ENCODE measurements around the gene DRAP1. TPM values are rescaled to one million over a fixed set of nuclear protein-coding genes. Genes with fewer than 3 reads are reported as not detected.

The DRAP1 gene
- total and polyA plus RNA-seq, 9 of the 15 experiments (the other 6 are each of a cell fraction or from before 2014, with no cell fraction given), result 9.6 to 200 (median 92.9) TPM

DNA sequence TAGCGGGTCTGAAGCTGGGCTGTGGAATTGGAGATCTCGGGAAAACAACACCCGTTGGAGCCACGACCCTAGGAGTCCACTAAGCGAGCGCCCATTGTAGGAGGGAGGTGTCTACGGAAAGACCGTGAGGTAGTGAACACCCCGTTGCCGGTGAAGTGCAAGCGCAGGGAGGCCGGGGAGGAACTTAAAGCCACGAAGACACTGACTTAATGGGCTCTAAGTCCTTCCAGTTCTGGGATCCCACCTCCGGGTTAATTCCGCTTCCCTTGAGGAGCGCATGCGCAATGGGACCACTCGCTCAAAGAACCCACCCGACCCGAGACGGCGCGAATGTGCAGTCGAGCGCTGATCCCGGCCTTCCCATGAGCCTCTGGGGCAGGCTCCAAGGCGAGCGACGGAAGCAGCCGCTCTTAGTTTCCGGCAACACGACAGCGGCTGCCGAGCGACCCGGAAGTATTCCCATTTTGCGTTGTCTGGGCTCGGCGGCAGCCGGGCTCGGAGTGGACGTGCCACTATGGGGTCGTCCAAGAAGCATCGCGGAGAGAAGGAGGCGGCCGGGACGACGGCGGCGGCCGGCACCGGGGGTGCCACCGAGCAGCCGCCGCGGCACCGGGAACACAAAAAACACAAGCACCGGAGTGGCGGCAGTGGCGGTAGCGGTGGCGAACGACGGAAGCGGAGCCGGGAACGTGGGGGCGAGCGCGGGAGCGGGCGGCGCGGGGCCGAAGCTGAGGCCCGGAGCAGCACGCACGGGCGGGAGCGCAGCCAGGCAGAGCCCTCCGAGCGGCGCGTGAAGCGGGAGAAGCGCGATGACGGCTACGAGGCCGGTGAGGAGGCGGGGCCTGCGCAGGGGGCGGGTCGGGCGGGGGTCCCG is 42.3 kb downstream of the DRAP1 start, which contains the start of gene SART1 (continued):
- TF ChIP-seq, protein P1, sequence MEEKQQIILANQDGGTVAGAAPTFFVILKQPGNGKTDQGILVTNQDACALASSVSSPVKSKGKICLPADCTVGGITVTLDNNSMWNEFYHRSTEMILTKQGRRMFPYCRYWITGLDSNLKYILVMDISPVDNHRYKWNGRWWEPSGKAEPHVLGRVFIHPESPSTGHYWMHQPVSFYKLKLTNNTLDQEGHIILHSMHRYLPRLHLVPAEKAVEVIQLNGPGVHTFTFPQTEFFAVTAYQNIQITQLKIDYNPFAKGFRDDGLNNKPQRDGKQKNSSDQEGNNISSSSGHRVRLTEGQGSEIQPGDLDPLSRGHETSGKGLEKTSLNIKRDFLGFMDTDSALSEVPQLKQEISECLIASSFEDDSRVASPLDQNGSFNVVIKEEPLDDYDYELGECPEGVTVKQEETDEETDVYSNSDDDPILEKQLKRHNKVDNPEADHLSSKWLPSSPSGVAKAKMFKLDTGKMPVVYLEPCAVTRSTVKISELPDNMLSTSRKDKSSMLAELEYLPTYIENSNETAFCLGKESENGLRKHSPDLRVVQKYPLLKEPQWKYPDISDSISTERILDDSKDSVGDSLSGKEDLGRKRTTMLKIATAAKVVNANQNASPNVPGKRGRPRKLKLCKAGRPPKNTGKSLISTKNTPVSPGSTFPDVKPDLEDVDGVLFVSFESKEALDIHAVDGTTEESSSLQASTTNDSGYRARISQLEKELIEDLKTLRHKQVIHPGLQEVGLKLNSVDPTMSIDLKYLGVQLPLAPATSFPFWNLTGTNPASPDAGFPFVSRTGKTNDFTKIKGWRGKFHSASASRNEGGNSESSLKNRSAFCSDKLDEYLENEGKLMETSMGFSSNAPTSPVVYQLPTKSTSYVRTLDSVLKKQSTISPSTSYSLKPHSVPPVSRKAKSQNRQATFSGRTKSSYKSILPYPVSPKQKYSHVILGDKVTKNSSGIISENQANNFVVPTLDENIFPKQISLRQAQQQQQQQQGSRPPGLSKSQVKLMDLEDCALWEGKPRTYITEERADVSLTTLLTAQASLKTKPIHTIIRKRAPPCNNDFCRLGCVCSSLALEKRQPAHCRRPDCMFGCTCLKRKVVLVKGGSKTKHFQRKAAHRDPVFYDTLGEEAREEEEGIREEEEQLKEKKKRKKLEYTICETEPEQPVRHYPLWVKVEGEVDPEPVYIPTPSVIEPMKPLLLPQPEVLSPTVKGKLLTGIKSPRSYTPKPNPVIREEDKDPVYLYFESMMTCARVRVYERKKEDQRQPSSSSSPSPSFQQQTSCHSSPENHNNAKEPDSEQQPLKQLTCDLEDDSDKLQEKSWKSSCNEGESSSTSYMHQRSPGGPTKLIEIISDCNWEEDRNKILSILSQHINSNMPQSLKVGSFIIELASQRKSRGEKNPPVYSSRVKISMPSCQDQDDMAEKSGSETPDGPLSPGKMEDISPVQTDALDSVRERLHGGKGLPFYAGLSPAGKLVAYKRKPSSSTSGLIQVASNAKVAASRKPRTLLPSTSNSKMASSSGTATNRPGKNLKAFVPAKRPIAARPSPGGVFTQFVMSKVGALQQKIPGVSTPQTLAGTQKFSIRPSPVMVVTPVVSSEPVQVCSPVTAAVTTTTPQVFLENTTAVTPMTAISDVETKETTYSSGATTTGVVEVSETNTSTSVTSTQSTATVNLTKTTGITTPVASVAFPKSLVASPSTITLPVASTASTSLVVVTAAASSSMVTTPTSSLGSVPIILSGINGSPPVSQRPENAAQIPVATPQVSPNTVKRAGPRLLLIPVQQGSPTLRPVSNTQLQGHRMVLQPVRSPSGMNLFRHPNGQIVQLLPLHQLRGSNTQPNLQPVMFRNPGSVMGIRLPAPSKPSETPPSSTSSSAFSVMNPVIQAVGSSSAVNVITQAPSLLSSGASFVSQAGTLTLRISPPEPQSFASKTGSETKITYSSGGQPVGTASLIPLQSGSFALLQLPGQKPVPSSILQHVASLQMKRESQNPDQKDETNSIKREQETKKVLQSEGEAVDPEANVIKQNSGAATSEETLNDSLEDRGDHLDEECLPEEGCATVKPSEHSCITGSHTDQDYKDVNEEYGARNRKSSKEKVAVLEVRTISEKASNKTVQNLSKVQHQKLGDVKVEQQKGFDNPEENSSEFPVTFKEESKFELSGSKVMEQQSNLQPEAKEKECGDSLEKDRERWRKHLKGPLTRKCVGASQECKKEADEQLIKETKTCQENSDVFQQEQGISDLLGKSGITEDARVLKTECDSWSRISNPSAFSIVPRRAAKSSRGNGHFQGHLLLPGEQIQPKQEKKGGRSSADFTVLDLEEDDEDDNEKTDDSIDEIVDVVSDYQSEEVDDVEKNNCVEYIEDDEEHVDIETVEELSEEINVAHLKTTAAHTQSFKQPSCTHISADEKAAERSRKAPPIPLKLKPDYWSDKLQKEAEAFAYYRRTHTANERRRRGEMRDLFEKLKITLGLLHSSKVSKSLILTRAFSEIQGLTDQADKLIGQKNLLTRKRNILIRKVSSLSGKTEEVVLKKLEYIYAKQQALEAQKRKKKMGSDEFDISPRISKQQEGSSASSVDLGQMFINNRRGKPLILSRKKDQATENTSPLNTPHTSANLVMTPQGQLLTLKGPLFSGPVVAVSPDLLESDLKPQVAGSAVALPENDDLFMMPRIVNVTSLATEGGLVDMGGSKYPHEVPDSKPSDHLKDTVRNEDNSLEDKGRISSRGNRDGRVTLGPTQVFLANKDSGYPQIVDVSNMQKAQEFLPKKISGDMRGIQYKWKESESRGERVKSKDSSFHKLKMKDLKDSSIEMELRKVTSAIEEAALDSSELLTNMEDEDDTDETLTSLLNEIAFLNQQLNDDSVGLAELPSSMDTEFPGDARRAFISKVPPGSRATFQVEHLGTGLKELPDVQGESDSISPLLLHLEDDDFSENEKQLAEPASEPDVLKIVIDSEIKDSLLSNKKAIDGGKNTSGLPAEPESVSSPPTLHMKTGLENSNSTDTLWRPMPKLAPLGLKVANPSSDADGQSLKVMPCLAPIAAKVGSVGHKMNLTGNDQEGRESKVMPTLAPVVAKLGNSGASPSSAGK (IDR thresholded peaks at IDR 0.05), result peak; percentile 16; the same call in 1 of the 2 replicates
- TF ChIP-seq PHB (CRISPR knock-in tag; IDR thresholded peaks at IDR 0.05), result no peak
- TF ChIP-seq COPS2 (conservative IDR thresholded peaks at IDR 0.05), result no peak
- TF ChIP-seq KAT8 (IDR thresholded peaks at IDR 0.05; ENCODE audit: low read depth), result peak; percentile 78; the same call in 1 of the 2 replicates
- TF ChIP-seq BRD9 (IDR thresholded peaks at IDR 0.05; ENCODE audit: low read depth, partially characterized antibody), result peak; percentile 69
- TF ChIP-seq HNRNPUL1 (IDR thresholded peaks at IDR 0.05; ENCODE audit: low read length), result no peak
- 0 out of 2 replicates have a peak, but pooled peaks have one; percentile 34 for TF ChIP-seq KDM2B (CRISPR knock-in tag; IDR thresholded peaks at IDR 0.05)
- no peak for TF ChIP-seq SNRNP70 (optimal IDR thresholded peaks at IDR 0.05; ENCODE audit: low read depth, low read length)
- peak; percentile 99 for TF ChIP-seq NR2C1 (IDR thresholded peaks at IDR 0.05)
- TF ChIP-seq NR2C1 (tag; IDR thresholded peaks at IDR 0.05), result peak; percentile 99
- TF ChIP-seq, protein P2, sequence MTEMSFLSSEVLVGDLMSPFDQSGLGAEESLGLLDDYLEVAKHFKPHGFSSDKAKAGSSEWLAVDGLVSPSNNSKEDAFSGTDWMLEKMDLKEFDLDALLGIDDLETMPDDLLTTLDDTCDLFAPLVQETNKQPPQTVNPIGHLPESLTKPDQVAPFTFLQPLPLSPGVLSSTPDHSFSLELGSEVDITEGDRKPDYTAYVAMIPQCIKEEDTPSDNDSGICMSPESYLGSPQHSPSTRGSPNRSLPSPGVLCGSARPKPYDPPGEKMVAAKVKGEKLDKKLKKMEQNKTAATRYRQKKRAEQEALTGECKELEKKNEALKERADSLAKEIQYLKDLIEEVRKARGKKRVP (CRISPR knock-in tag; IDR thresholded peaks at IDR 0.05), result 0 out of 2 replicates have a peak, but pooled peaks have one; percentile 48
- peak; percentile 40; the same call in 1 of the 2 replicates for TF ChIP-seq MAX (CRISPR knock-in tag; IDR thresholded peaks at IDR 0.05)
- TF ChIP-seq SRF (CRISPR knock-in tag; IDR thresholded peaks at IDR 0.05), result 0 out of 4 replicates have a peak, but pooled peaks of 1 of the 2 experiments have one; percentile 40
- TF ChIP-seq TBP (optimal IDR thresholded peaks at IDR 0.05; ENCODE audit: low read depth, low read length), result peak; percentile 89
